Neural cell (in vitro differentiated cells): ENCODE measurements around the gene SLC38A9. TPM values are rescaled to one million over a fixed set of nuclear protein-coding genes. Genes with fewer than 3 reads are reported as not detected.
A peak's percentile ranks its signal among the peaks of the same experiment; 100 is the strongest.

ENCODE experiments used
- H2AFZ ChIP-seq: fragments of 200-600, 300-800 bp; sonication (generic), shearing (Covaris generic); 2 replicates; pipeline ENCODE4 v1.6.0; 2014; ENCODE audit warnings: low read depth, mild to moderate bottlenecking, antibody characterized with exemption, low read length, moderate library complexity
- H3F3A ChIP-seq: fragments of 200-600 bp; shearing (Covaris generic); 2 replicates; pipeline ENCODE4 v1.6.1; 2016; ENCODE audit warnings: mild to moderate bottlenecking, moderate library complexity, mixed read lengths, antibody characterized with exemption, low read length; ENCODE audit not compliant: insufficient read depth, poor library complexity, severe bottlenecking
- H3K27ac ChIP-seq: fragments of 200-600, 300-800 bp; sonication (generic), shearing (Covaris generic); 2 replicates; pipeline ENCODE4 v1.5.1; 2014; ENCODE audit warnings: mild to moderate bottlenecking, low read length, moderate library complexity
- H3K27me3 ChIP-seq: fragments of 300-800, 200-600 bp; sonication (generic), shearing (Covaris generic); 2 replicates; pipeline ENCODE4 v1.6.0; 2014; ENCODE audit warnings: mild to moderate bottlenecking, low read depth, low read length, moderate library complexity; ENCODE audit not compliant: insufficient read depth
- H3K36me3 ChIP-seq: fragments of 300-800, 200-600 bp; sonication (generic), shearing (Covaris generic); 2 replicates; pipeline ENCODE4 v1.5.1; 2014; ENCODE audit warnings: mild to moderate bottlenecking, antibody characterized with exemption, low read length, moderate library complexity; ENCODE audit not compliant: insufficient read depth
- H3K4me2 ChIP-seq: fragments of 300-800, 200-600 bp; sonication (generic), shearing (Covaris generic); 2 replicates; pipeline ENCODE4 v1.6.0; 2014; ENCODE audit warnings: mild to moderate bottlenecking, low read length
- H3K4me3 ChIP-seq: fragments of 300-800, 200-600 bp; sonication (generic), shearing (Covaris generic); 2 replicates; pipeline ENCODE4 v1.5.1; 2014; ENCODE audit warnings: mild to moderate bottlenecking, low read length, moderate library complexity
- H3K79me2 ChIP-seq: fragments of 200-600 bp; shearing (Covaris generic); replicated peaks from 2 replicates; pipeline ENCODE4 v1.6.0; 2014; ENCODE audit warnings: mild to moderate bottlenecking, low read length, moderate library complexity; ENCODE audit not compliant: insufficient read depth
- H3K9ac ChIP-seq: fragments of 300-800, 200-600 bp; sonication (generic), shearing (Covaris generic); 2 replicates; pipeline ENCODE4 v1.6.1; 2016; ENCODE audit warnings: mild to moderate bottlenecking, low read length, mixed read lengths
- H3K9me2 ChIP-seq: fragments of 200-600 bp; shearing (Covaris generic); 2 replicates; pipeline ENCODE4 v1.6.1; 2016; ENCODE audit warnings: mild to moderate bottlenecking, low read length, mixed read lengths; ENCODE audit not compliant: insufficient read depth
- H3K9me3 ChIP-seq: fragments of 200-600, 300-800 bp; sonication (generic), shearing (Covaris generic); 2 replicates; pipeline ENCODE4 v1.6.1; 2016; ENCODE audit warnings: mild to moderate bottlenecking, mixed run types, low read length, moderate library complexity, mixed read lengths
- H4K20me1 ChIP-seq: fragments of 200-600 bp; shearing (Covaris generic); 2 replicates; pipeline ENCODE4 v1.6.1; 2016; ENCODE audit warnings: mild to moderate bottlenecking, mixed run types; ENCODE audit not compliant: insufficient read depth
- CTCF ChIP-seq: fragments of 450-650 bp; IDR thresholded peaks from 2 replicates; pipeline ENCODE4 v1.5.1; 2014; ENCODE audit warnings: antibody characterized with exemption, mild to moderate bottlenecking, moderate library complexity; ENCODE audit not compliant: poor library complexity, severe bottlenecking
- EP300 ChIP-seq: fragments of 450-650 bp; conservative IDR thresholded peaks from 2 replicates; pipeline ENCODE4 v1.6.1; 2014; ENCODE audit warnings: antibody characterized with exemption, mild to moderate bottlenecking, moderate library complexity; ENCODE audit not compliant: poor library complexity, severe bottlenecking
- EZH2 ChIP-seq: fragments of 200-600, 300-800 bp; shearing (Covaris generic), sonication (generic); IDR thresholded peaks from 2 replicates; pipeline ENCODE4 v1.6.1; 2014; ENCODE audit warnings: antibody characterized with exemption, low read length, borderline replicate concordance, mild to moderate bottlenecking; ENCODE audit not compliant: insufficient read depth, poor library complexity, severe bottlenecking
- MXI1 ChIP-seq: fragments of 450-650 bp; conservative IDR thresholded peaks from 2 replicates; pipeline ENCODE4 v1.6.1; 2014; ENCODE audit warnings: antibody characterized with exemption, mild to moderate bottlenecking; ENCODE audit not compliant: poor library complexity, severe bottlenecking
- POLR2AphosphoS5 ChIP-seq: IDR thresholded peaks from 2 replicates; pipeline ENCODE4 v1.6.1; 2012
- RAD21 ChIP-seq: fragments of 450-650 bp; conservative IDR thresholded peaks from 2 replicates; pipeline ENCODE4 v1.6.1; 2014; ENCODE audit warnings: antibody characterized with exemption, mild to moderate bottlenecking, moderate library complexity
- REST ChIP-seq: IDR thresholded peaks from 2 replicates; pipeline ENCODE4 v1.6.1; 2012; ENCODE audit warnings: borderline replicate concordance
- SMC3 ChIP-seq: fragments of 450-650 bp; conservative IDR thresholded peaks from 2 replicates; pipeline ENCODE4 v1.6.1; 2014; ENCODE audit warnings: antibody characterized with exemption, mild to moderate bottlenecking, moderate library complexity; ENCODE audit not compliant: poor library complexity
- TAF1 ChIP-seq: IDR thresholded peaks from 2 replicates; pipeline ENCODE4 v1.6.1; 2012; ENCODE audit warnings: low read depth
- polyA plus RNA-seq: library from polyadenylated mRNA; depleted of rRNA; stranded (reverse); fragments of >200 nt; gene quantifications from 2 replicates; pipeline ENCODE4 v1.2.3, GENCODE V29; 2014

The SLC38A9 gene
- polyA plus RNA-seq, 1 donor from 2014 or later = 44.5 TPM

GRCh38 chr5:55694152-55694830 lies 17.8 kb downstream of the SLC38A9 start:
- TF ChIP-seq CTCF (peak; percentile 73), EP300 (peak; percentile 79), POLR2AphosphoS5 (no peak), MXI1 (no peak), SMC3 (peak; percentile 70), TAF1 (no peak), EZH2 (no peak), REST (no peak), RAD21 (peak; percentile 73)
- H3K9me2 ChIP-seq = no peaks in the 10 kb centered on the region
- no peaks in the 10 kb centered on the region for H3F3A ChIP-seq
- peaks cover 4% of the 10 kb centered on the region for H3K36me3 ChIP-seq
- no peak overlapping the region for H3K27ac ChIP-seq
- H3K27me3 ChIP-seq = no peaks in the 10 kb centered on the region
- H4K20me1 ChIP-seq = no peaks in the 10 kb centered on the region
- no peak overlapping the region for H3K9ac ChIP-seq
- no peaks in the 10 kb centered on the region for H3K79me2 ChIP-seq
- H3K4me3 ChIP-seq = no peak overlapping the region
- no peak overlapping the region for H3K4me2 ChIP-seq
- no peak overlapping the region for H2AFZ ChIP-seq
- no peaks in the 10 kb centered on the region for H3K9me3 ChIP-seq

GRCh38 chr5:55692509-55692908 lies 19.6 kb downstream of the SLC38A9 start:
- H3K9me2 ChIP-seq = no peaks in the 10 kb centered on the region
- H3K9me3 ChIP-seq = no peaks in the 10 kb centered on the region
- H4K20me1 ChIP-seq = no peaks in the 10 kb centered on the region
- H2AFZ ChIP-seq = no peak overlapping the region
- peaks cover 1% of the 10 kb centered on the region for H3K36me3 ChIP-seq
- no peak for TF ChIP-seq SMC3
- no peak for TF ChIP-seq RAD21
- TF ChIP-seq TAF1 = no peak
- H3K27ac ChIP-seq = no peak overlapping the region
- H3F3A ChIP-seq = no peaks in the 10 kb centered on the region
- no peaks in the 10 kb centered on the region for H3K79me2 ChIP-seq
- no peaks in the 10 kb centered on the region for H3K27me3 ChIP-seq
- no peak overlapping the region for H3K4me3 ChIP-seq
- H3K4me2 ChIP-seq = no peak overlapping the region
- no peak overlapping the region for H3K9ac ChIP-seq

GRCh38 chr5:55692106-55692417 lies 20.1 kb downstream of the SLC38A9 start:
- Histone ChIP-seq H3K27ac (no peak overlapping the region), H3K36me3 (no peaks in the 10 kb centered on the region), H3K4me2 (no peak overlapping the region), H3K9ac (no peak overlapping the region), H2AFZ (no peak overlapping the region), H3K79me2 (no peaks in the 10 kb centered on the region), H4K20me1 (no peaks in the 10 kb centered on the region), H3K9me3 (no peaks in the 10 kb centered on the region), H3K27me3 (no peaks in the 10 kb centered on the region), H3K9me2 (no peaks in the 10 kb centered on the region), H3K4me3 (no peak overlapping the region), H3F3A (no peaks in the 10 kb centered on the region)
- TF ChIP-seq RAD21 = no peak
- TF ChIP-seq TAF1 = no peak
- TF ChIP-seq REST = no peak
- no peak for TF ChIP-seq CTCF
- no peak for TF ChIP-seq EZH2
- TF ChIP-seq MXI1 = no peak
- no peak for TF ChIP-seq SMC3
- TF ChIP-seq EP300 = no peak
- TF ChIP-seq POLR2AphosphoS5 = no peak
